MM.1S (cell line): ENCODE measurements around the gene TANC1.

ENCODE experiments used
- DNase-seq: peaks from one replicate; pipeline ENCODE4 v3.0.0-alpha.2; 2015
- H2AFZ ChIP-seq: fragments of 300-600 bp; sonication (generic); 2 replicates; pipeline ENCODE4 v1.6.0; 2016; ENCODE audit warnings: antibody characterized with exemption, low read length
- H3F3A ChIP-seq: fragments of 300-600 bp; sonication (generic); 2 replicates; pipeline ENCODE4 v1.6.1; 2016; ENCODE audit warnings: mild to moderate bottlenecking, antibody characterized with exemption, low read length, moderate library complexity, mixed read lengths; ENCODE audit not compliant: insufficient read depth
- H3K27ac ChIP-seq: fragments of 300-600 bp; sonication (generic); 2 replicates; pipeline ENCODE4 v1.5.1; 2016; ENCODE audit warnings: mild to moderate bottlenecking, low read length
- H3K27me3 ChIP-seq: fragments of 300-600 bp; sonication (generic); replicated peaks from 2 replicates; pipeline ENCODE4 v1.6.0; 2016; ENCODE audit warnings: low read length; ENCODE audit not compliant: insufficient read depth
- H3K36me3 ChIP-seq: fragments of 300-600 bp; sonication (generic); replicated peaks from 2 replicates; pipeline ENCODE4 v1.6.1; 2016; ENCODE audit warnings: mild to moderate bottlenecking, low read length, mixed read lengths; ENCODE audit not compliant: insufficient read depth
- H3K4me1 ChIP-seq: fragments of 300-600 bp; sonication (generic); 2 replicates; pipeline ENCODE4 v1.6.1; 2016; ENCODE audit warnings: low read length, mixed read lengths
- H3K4me2 ChIP-seq: fragments of 300-600 bp; sonication (generic); 2 replicates; pipeline ENCODE4 v1.6.0; 2016; ENCODE audit warnings: low read depth, low read length
- H3K4me3 ChIP-seq: fragments of 300-600 bp; sonication (generic); 2 replicates; pipeline ENCODE4 v1.5.1; 2016; ENCODE audit warnings: low read length, mixed read lengths
- H3K79me2 ChIP-seq: fragments of 300-600 bp; sonication (generic); 2 replicates; pipeline ENCODE4 v1.6.1; 2016; ENCODE audit warnings: mixed run types, low read length, mixed read lengths
- H3K9ac ChIP-seq: fragments of 300-600 bp; sonication (generic); 2 replicates; pipeline ENCODE4 v1.6.1; 2016; ENCODE audit warnings: low read length, mixed read lengths
- H3K9me2 ChIP-seq: fragments of 300-600 bp; sonication (generic); replicated peaks from 2 replicates; pipeline ENCODE4 v1.6.1; 2016; ENCODE audit warnings: mild to moderate bottlenecking, low read length, mixed read lengths; ENCODE audit not compliant: insufficient read depth
- H3K9me3 ChIP-seq: fragments of 300-600 bp; sonication (generic); replicated peaks from 2 replicates; pipeline ENCODE4 v1.6.1; 2016; ENCODE audit warnings: mild to moderate bottlenecking, low read length, mixed read lengths; ENCODE audit not compliant: insufficient read depth
- H4K20me1 ChIP-seq: fragments of 300-600 bp; sonication (generic); 2 replicates; pipeline ENCODE4 v1.6.1; 2016; ENCODE audit warnings: mild to moderate bottlenecking, low read length, moderate library complexity, mixed read lengths; ENCODE audit not compliant: insufficient read depth
- CTCF ChIP-seq: fragments of 300-600 bp; sonication (generic); IDR thresholded peaks from 2 replicates; pipeline ENCODE4 v1.5.1; 2016; ENCODE audit warnings: antibody characterized with exemption, low read length, mixed read lengths
- EZH2 ChIP-seq: fragments of 300-600 bp; sonication (generic); optimal IDR thresholded peaks from 2 replicates; pipeline ENCODE3; 2017; ENCODE audit warnings: low read depth, mild to moderate bottlenecking, antibody characterized with exemption, low read length, mixed read lengths
- EZH2phosphoT487 ChIP-seq: fragments of 300-600 bp; sonication (generic); IDR thresholded peaks from 2 replicates; pipeline ENCODE4 v1.6.1; 2018; ENCODE audit warnings: antibody characterized with exemption, low read length

Gene TANC1

GRCh38 chr2:159091381-159091780 lies 122.9 kb downstream of the TANC1 start:
- no peak for DNase-seq
- TF ChIP-seq EZH2phosphoT487 (no peak), EZH2 (no peak), CTCF (no peak)
- no peak overlapping the region for H3K9ac ChIP-seq
- H3K9me3 ChIP-seq = no peaks in the 10 kb centered on the region
- no peak overlapping the region for H3K27ac ChIP-seq
- no peaks in the 10 kb centered on the region for H3K27me3 ChIP-seq
- H3K4me2 ChIP-seq = peak overlapping the region; percentile 51
- H2AFZ ChIP-seq = no peak overlapping the region
- peaks cover 19% of the 10 kb centered on the region for H3K4me1 ChIP-seq
- no peaks in the 10 kb centered on the region for H3K9me2 ChIP-seq
- no peaks in the 10 kb centered on the region for H3K36me3 ChIP-seq
- H4K20me1 ChIP-seq = no peaks in the 10 kb centered on the region
- H3K4me3 ChIP-seq = no peak overlapping the region; the same call in 1 of the 2 replicates
- H3K79me2 ChIP-seq = no peaks in the 10 kb centered on the region
- H3F3A ChIP-seq = no peaks in the 10 kb centered on the region; the same call in 1 of the 2 replicates

GRCh38 chr2:159091976-159092375 lies 123.5 kb downstream of the TANC1 start:
- no peaks in the 10 kb centered on the region for H4K20me1 ChIP-seq
- no peak overlapping the region for H3K9ac ChIP-seq
- H3K4me1 ChIP-seq = peaks cover 19% of the 10 kb centered on the region
- TF ChIP-seq EZH2 (no peak), EZH2phosphoT487 (no peak)
- H2AFZ ChIP-seq = no peak overlapping the region
- H3K4me2 ChIP-seq = peak overlapping the region; percentile 51
- peak; percentile 62 for DNase-seq
- no peaks in the 10 kb centered on the region for H3K36me3 ChIP-seq
- H3K9me2 ChIP-seq = no peaks in the 10 kb centered on the region
- no peaks in the 10 kb centered on the region for H3K27me3 ChIP-seq
- H3K79me2 ChIP-seq = no peaks in the 10 kb centered on the region
- no peak overlapping the region for H3K27ac ChIP-seq
- H3F3A ChIP-seq = no peaks in the 10 kb centered on the region; the same call in 1 of the 2 replicates
- H3K4me3 ChIP-seq = no peak overlapping the region; the same call in 1 of the 2 replicates
- H3K9me3 ChIP-seq = no peaks in the 10 kb centered on the region

- no peaks in the 10 kb centered on the region for H3K36me3 ChIP-seq
- H3K4me3 ChIP-seq = no peak overlapping the region
- H3K4me2 ChIP-seq = no peak overlapping the region
- no peaks in the 10 kb centered on the region for H3K79me2 ChIP-seq
- H3K9me2 ChIP-seq = no peaks in the 10 kb centered on the region
- no peaks in the 10 kb centered on the region for H3K27me3 ChIP-seq
- H3K27ac ChIP-seq = no peak overlapping the region
- H3K9ac ChIP-seq = no peak overlapping the region
- H2AFZ ChIP-seq = no peak overlapping the region
- TF ChIP-seq CTCF (no peak), EZH2phosphoT487 (no peak), EZH2 (no peak)
- H4K20me1 ChIP-seq = no peaks in the 10 kb centered on the region
- no peaks in the 10 kb centered on the region; the same call in 1 of the 2 replicates for H3F3A ChIP-seq
- no peak for DNase-seq
- no peaks in the 10 kb centered on the region for H3K9me3 ChIP-seq
- peaks cover 19% of the 10 kb centered on the region for H3K4me1 ChIP-seq
Measured at GRCh38 chr2:159093497-159093896, 125.1 kb downstream of the TANC1 start.

- Histone ChIP-seq H3F3A (no peaks in the 10 kb centered on the region; the same call in 1 of the 2 replicates), H3K4me1 (peaks cover 19% of the 10 kb centered on the region), H3K9me3 (no peaks in the 10 kb centered on the region), H3K36me3 (no peaks in the 10 kb centered on the region), H4K20me1 (no peaks in the 10 kb centered on the region), H3K4me2 (no peak overlapping the region), H2AFZ (no peak overlapping the region), H3K27ac (no peak overlapping the region), H3K79me2 (no peaks in the 10 kb centered on the region), H3K9ac (no peak overlapping the region), H3K4me3 (no peak overlapping the region), H3K9me2 (no peaks in the 10 kb centered on the region), H3K27me3 (no peaks in the 10 kb centered on the region)
- no peak for DNase-seq
- TF ChIP-seq EZH2phosphoT487 (no peak), CTCF (no peak)
Measured at GRCh38 chr2:159094173-159094737, 125.8 kb downstream of the TANC1 start.
